Heart left ventricle (tissue), 13 donors: ENCODE data around the gene AMIGO3.

Source experiments
- CTCF ChIP-seq, 12 donors: fragments of 200-600 bp; sonication (generic) in 4 of 12; IDR thresholded peaks; one replicate each; pipeline versions ENCODE4 v1.5.0 to v1.8.0; 2018 to 2022; ENCODE audit warnings: antibody characterized with exemption in 12 of 12, mild to moderate bottlenecking in 5 of 12
- POLR2A ChIP-seq, 2 donors: fragments of 450-650 bp; IDR thresholded peaks; one replicate each; pipeline ENCODE4 v1.6.1; 2017; ENCODE audit warnings: antibody characterized with exemption in 2 of 2, mild to moderate bottlenecking in 2 of 2, moderate library complexity in 2 of 2
- donor health status: ischemic (EF 13 %, LVEDD 7.1; RV severe dilation, severe dysfunction).
- donor health status: DM: no; HTN: yes; CAD: no.
- donor health status: DM: no; HTN: no; CAD: no.
- donor health status: ischemic (EF 25% LVEDD 6.9; RV normal size, moderate dysfunction).
- donor health status: ischemic (EF 25% LVEDD 5.7; RV mildly dilated, moderate dysfunction).
- donor health status: ischemic (EF 35%, LVEDD 5.7; RV mildly dilated, moderate dysfunction).
- donor health status: nonischemic (EF 11% LVEDD 7.7; RV severe dilation, severe dysfunction).
- donor health status: DM: yes; HTN: yes; CAD: no.
- donor health status: PGD.
- donor health status: ischemic (EF 29% LVEDD 5.4; RV normal size, mild dysfunction).
- donor health status: nonischemic (EF 23%, LVEDD 6.1; RV moderate dilation, normal function).

GRCh38 chr3:49756036-49756435, 36.6 kb upstream of the AMIGO3 start:
- no peak for TF ChIP-seq CTCF (IDR thresholded peaks at IDR 0.05)
- TF ChIP-seq POLR2A (IDR thresholded peaks at IDR 0.05), result no peak
